Thyroid gland (tissue), 4 donors: ENCODE results near the gene GEN1.

ENCODE experiments used
- POLR2A ChIP-seq, 2 donors: fragments of 450-650 bp; IDR thresholded peaks; one replicate each; pipeline ENCODE4 v1.6.1; 2017; ENCODE audit warnings: antibody characterized with exemption in 2 of 2, mild to moderate bottlenecking in 2 of 2, moderate library complexity in 1 of 2
- TF ChIP-seq, protein P1 (sequence below), 6 experiments: fragments of 200-600 bp in 3 of 6; fragments of 450-650 bp in 3 of 6; sonication (generic) in 3 of 6; IDR thresholded peaks; one replicate each; pipeline ENCODE4 v1.5.1; 2016 to 2019; ENCODE audit warnings: antibody characterized with exemption in 6 of 6, mild to moderate bottlenecking in 2 of 6, inconsistent platforms in 1 of 6, moderate library complexity in 1 of 6

DNA sequence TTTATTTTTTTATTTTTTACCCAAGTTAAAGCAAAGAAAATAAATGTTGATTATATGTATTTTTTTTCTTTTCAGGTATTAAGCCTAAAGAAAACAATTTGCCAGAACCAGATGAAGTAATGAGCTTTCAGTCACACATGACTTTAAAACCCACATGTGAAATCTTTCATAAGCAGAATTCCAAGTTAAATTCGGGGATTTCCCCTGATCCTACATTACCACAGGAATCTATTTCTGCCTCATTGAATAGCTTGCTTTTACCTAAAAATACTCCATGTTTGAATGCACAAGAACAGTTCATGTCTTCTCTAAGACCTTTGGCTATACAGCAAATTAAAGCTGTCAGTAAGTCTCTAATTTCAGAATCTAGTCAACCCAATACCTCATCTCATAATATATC lies 26.6 kb downstream of the GEN1 start:
- TF ChIP-seq, protein P1, sequence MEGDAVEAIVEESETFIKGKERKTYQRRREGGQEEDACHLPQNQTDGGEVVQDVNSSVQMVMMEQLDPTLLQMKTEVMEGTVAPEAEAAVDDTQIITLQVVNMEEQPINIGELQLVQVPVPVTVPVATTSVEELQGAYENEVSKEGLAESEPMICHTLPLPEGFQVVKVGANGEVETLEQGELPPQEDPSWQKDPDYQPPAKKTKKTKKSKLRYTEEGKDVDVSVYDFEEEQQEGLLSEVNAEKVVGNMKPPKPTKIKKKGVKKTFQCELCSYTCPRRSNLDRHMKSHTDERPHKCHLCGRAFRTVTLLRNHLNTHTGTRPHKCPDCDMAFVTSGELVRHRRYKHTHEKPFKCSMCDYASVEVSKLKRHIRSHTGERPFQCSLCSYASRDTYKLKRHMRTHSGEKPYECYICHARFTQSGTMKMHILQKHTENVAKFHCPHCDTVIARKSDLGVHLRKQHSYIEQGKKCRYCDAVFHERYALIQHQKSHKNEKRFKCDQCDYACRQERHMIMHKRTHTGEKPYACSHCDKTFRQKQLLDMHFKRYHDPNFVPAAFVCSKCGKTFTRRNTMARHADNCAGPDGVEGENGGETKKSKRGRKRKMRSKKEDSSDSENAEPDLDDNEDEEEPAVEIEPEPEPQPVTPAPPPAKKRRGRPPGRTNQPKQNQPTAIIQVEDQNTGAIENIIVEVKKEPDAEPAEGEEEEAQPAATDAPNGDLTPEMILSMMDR (IDR thresholded peaks at IDR 0.05) = no peak
- TF ChIP-seq POLR2A (IDR thresholded peaks at IDR 0.05) = no peak
